NCI-H748 (cell line): ENCODE results near the gene OPN1MW2.
"Not testable (repeated sequence)": the region's sequence is repeated elsewhere in the genome, so short reads cannot be mapped to it uniquely, and the experiment has no call there.

Experiments used
- DNase-seq: peaks from one replicate; lab custom pipeline; 2025; ENCODE audit not compliant: unreplicated experiment; lab: John Stamatoyannopoulos, UW

OPN1MW2 gene

DNA sequence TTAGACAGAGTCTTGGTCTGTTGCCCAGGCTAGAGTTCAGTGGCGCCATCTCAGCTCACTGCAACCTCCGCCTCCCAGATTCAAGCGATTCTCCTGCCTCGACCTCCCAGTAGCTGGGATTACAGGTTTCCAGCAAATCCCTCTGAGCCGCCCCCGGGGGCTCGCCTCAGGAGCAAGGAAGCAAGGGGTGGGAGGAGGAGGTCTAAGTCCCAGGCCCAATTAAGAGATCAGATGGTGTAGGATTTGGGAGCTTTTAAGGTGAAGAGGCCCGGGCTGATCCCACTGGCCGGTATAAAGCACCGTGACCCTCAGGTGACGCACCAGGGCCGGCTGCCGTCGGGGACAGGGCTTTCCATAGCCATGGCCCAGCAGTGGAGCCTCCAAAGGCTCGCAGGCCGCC lies at the start of gene OPN1MW2:
Gene OPN1MW2 (plus strand): TSS at position 301 of the 400 bp plus-strand sequence. CDS start 60 bp downstream, at position 361.
- not testable (repeated sequence) for DNase-seq

DNA sequence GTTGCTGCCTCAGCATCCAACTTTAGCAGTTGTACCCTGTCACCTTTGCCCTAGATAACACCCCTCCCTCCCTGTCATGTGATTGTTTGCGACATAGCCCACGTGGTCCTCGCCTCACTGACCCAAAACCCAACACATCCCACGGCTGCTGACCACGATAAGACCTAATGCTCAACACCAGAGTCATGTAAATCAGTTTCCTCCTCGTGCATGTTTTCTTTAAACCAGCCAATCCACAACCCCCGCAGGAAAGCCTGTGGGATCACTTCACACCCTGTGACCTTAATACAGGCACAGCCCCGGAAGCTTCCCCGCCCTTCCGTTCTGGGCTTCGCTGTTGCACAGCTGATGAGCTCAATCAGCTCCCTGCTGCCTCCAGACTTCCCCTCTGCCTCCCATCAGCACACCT lies 47.0 kb upstream of the OPN1MW2 start:
- not testable (repeated sequence) for DNase-seq

GRCh38 chrX:154174356-154174755 lies 45.2 kb upstream of the OPN1MW2 start:
- DNase-seq = not testable (repeated sequence)

DNA sequence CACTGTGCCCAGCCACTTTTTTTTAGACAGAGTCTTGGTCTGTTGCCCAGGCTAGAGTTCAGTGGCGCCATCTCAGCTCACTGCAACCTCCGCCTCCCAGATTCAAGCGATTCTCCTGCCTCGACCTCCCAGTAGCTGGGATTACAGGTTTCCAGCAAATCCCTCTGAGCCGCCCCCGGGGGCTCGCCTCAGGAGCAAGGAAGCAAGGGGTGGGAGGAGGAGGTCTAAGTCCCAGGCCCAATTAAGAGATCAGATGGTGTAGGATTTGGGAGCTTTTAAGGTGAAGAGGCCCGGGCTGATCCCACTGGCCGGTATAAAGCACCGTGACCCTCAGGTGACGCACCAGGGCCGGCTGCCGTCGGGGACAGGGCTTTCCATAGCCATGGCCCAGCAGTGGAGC lies 37.3 kb upstream of the OPN1MW2 start, which contains the start of gene OPN1MW:
Gene OPN1MW (plus strand): TSS at position 301 of the 400 bp plus-strand sequence. CDS start 82 bp downstream, at position 383.
- DNase-seq = not testable (repeated sequence)

DNA sequence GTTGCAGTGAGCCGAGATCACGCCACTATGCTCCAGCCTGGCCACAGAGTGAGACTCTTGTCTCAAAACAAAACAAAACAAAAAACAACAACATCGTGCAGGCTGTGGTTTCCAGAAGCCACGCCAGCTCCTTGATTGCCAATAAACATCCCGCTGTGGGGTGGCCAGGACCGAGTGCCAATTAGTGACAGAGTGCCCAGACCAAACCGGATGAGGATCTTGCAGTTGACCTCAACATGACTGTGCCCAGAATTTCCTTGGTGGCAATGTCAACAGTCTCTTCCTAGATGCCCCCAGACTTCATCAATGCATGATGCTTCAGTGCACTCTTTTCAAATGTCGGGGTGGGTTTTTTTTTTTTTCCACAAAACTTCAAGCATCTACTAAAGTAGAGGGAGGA lies 35.8 kb upstream of the OPN1MW2 start:
- DNase-seq = not testable (repeated sequence)

GRCh38 chrX:154192846-154193245 lies 26.7 kb upstream of the OPN1MW2 start:
- not testable (repeated sequence) for DNase-seq

- DNase-seq = not testable (repeated sequence)
These were observed 25.2 kb upstream of the OPN1MW2 start for GRCh38 chrX:154194316-154194715.

- not testable (repeated sequence) for DNase-seq
These were observed 23.1 kb upstream of the OPN1MW2 start for GRCh38 chrX:154196466-154196865.

DNA sequence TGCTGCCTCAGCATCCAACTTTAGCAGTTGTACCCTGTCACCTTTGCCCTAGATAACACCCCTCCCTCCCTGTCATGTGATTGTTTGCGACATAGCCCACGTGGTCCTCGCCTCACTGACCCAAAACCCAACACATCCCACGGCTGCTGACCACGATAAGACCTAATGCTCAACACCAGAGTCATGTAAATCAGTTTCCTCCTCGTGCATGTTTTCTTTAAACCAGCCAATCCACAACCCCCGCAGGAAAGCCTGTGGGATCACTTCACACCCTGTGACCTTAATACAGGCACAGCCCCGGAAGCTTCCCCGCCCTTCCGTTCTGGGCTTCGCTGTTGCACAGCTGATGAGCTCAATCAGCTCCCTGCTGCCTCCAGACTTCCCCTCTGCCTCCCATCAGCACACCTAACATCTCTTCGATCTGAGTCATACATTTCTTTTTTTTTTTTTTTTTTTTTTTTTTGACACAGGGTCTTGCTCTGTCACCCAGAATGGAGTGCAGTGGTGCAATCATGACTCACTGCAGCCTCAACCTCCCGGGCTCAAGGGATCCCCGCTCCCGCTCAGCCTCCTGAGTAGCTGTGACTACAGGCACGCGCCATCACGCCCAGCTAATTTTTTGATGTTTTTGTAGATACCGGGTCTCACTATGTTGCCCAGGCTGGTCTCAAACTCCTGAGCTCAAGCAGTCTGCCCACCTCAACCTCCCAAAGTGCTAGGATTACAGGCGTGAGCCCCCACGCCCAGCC lies 9.7 kb upstream of the OPN1MW2 start:
- DNase-seq = not testable (repeated sequence)

DNA sequence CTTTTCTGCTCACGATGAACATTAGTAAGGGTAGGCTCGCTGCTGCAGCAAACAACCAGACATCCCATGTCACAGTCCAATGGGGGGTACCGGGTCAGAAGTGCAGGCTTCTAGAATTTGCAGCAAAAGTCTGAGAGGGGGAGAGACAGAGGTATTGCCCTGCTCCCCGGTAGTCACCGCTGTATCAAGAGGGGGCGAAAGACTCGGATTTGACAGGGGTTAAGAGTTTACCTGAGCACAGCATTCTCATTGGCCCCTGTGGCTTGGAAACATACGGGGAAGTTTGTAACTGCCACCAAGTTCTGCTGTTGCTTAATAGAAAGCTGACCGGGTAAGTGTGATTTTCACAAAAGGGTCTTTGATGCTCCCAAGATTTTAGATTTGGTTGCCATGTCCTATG lies 8.5 kb upstream of the OPN1MW2 start:
- not testable (repeated sequence) for DNase-seq

DNA sequence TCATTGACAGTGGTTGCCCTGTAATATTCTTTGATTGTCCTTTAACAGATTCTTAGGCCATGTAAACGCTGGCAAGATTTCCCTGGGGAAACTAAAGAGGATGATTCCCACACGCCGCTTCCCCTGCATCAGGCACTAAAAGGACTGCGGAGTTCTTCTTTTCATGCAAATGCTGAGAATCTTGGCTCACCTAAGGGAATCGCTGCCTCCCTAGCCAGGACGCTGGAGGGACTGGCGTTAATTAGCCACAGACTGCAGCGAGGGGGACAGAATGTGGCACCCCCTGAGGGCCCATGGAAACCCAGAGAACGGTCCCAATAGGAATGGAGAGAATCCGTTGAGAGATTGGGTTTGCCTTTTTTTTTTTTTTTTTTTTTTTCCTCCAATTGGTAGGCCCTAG lies 8.1 kb upstream of the OPN1MW2 start:
- not testable (repeated sequence) for DNase-seq

DNA sequence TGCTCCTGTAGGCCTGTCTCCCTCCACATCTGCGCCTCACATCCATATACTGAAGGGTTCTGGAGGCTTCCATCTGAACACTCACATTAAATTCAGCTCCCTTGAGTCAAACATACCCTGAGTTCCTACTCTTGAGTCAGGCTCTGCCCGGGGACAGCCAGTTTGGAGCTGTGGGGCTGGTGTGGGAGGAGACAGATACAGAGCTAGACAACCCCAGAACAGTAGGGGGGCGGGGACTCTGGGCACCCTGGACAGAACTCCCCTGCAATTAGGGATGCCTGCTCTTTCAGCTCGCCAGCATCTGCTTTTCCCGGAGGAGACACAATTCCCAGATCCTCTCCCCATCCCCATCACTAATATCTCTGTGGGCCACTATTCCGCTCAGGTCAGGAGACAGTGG lies 5.7 kb downstream of the OPN1MW2 start:
- DNase-seq = not testable (repeated sequence)

DNA sequence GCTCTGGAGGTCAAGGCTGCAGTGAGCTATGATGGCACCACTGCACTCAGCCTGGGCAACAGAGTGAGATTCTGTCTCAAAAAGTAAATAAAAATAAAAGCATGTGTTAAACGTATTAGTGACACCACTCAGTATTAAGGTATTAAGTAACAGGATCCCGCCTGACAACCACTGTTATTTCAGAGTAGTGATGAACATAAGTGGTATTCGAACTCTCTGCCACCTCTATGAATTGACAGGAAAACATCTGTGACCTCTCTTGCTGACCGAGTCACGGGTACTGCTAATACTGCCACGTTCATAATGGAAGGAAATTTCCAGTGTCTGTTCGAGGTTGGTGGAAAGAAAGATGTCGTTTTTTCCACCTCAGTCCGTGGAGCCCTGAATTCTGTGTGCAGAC lies 7.2 kb downstream of the OPN1MW2 start:
- DNase-seq = not testable (repeated sequence)

DNA sequence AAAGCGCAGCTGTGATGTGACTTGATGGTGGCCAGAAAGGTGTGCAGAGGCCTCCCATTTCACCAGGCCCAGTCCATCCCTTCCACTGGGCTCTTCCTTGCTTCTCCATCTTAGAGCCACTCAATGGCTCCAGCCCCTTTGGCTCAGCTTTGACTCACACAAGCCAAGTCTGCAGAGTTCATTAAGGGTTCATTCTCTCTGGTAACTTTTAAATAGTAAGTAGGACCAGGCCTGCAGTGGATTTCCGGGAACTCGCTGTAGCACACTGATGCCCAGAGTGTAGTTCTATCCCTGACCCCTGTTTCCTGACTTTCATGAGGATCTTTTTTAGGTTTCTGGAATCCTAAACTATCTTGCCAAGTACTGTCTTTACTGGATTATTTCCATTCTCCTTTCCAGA lies 11.9 kb downstream of the OPN1MW2 start:
- not testable (repeated sequence) for DNase-seq

DNA sequence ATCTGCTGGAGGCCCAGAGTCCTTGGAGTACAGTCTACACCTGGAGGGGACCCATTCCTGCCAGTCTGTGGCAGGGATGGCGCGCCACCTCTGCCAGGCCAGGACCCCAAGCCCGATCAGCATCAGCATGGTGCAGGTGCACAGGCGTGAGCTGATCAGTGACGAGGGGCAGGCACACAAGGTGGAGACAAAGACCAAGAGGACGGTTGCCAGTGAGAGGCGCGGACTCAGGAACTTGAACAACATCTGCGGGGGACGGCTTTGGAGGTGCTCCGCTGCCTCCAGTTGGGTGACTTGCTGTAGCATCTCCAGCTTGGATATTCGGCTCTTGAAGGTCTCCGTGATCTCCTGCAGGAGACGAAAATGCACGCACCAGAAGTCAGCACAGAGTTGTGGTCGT lies 14.1 kb downstream of the OPN1MW2 start:
- not testable (repeated sequence) for DNase-seq

DNA sequence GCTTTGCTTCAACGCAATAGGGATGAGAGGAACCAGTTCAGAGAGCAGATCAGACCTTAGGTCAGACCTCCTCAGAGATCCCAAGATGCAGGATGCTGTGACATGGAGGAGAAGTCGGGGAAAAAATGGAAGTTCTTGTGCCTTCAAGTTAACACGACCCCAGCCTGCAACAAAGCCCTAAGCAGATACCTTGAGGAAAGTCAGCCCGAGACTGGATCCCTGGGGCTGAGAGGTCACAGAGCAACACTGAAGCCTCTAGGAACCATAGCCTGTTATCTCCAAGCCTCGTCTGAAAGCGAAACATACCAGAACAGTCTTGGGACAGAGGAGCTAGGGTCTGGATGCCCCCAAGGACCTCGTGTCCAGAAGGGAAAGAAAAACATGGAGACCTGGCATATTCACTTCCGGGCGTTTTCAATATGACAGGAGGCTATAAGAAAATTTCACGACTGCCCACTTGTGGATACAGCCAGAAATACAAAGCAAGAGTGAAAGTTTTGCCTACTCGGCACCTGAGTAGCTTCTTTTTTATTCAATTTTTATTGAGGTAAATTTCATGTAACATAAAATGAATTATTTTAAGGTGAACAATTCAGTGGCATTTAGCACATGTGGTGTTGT lies 19.5 kb downstream of the OPN1MW2 start:
- not testable (repeated sequence) for DNase-seq

DNA sequence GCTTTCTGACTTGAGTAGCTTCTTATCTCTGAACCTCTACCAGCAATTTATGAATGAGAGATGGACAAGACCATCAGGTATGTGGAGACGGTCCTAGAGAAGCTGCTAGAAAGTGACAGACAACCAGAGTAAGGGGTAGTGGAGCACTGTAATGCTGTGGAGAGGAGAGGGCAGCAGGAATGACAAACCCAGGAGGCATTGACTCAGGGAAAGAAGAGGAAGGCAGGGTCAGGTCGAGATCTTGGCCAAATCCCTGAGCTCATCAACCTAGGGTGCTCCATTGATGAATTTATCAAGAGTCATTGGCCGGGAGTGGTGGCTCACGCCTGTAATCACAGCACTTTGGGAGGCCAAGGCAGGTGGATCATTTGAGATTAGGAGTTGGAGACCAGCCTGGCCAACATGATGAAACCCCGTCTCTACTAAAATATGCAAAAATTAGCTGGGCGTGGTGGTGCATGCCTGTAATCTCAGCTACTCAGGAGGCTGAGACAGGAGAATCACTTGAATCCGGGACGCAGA lies 20.5 kb downstream of the OPN1MW2 start:
- DNase-seq = not testable (repeated sequence)

- DNase-seq = not testable (repeated sequence)
These were observed 28.0 kb downstream of the OPN1MW2 start for GRCh38 chrX:154247377-154248045.

GRCh38 chrX:154248076-154248475 lies 28.5 kb downstream of the OPN1MW2 start:
- DNase-seq = not testable (repeated sequence)

- not testable (repeated sequence) for DNase-seq
These were observed 37.7 kb downstream of the OPN1MW2 start, which contains the start of gene OPN1MW3 for GRCh38 chrX:154257282-154257681. Gene OPN1MW3, plus strand, starts transcription at chrX:154257582. Its CDS starts 38 bp downstream, at chrX:154257620.

GRCh38 chrX:154258711-154259110 lies 39.2 kb downstream of the OPN1MW2 start:
- not testable (repeated sequence) for DNase-seq
